NB4 (cell line): ENCODE results near the gene C16orf54.

Experiments
- CTCF ChIP-seq: IDR thresholded peaks from one replicate; pipeline ENCODE4 v1.5.1; 2012; ENCODE audit warnings: low read depth, low read length
- MYC ChIP-seq: IDR thresholded peaks from 2 replicates; pipeline ENCODE4 v1.6.1; 2011; ENCODE audit warnings: low read depth, low read length
- POLR2A ChIP-seq: IDR thresholded peaks from 2 replicates; pipeline ENCODE4 v1.6.1; 2011; ENCODE audit warnings: mild to moderate bottlenecking; ENCODE audit not compliant: insufficient read length; ENCODE audit errors: extremely low read depth

- TF ChIP-seq MYC (no peak), CTCF (no peak), POLR2A (no peak)
Observed at GRCh38 chr16:29708917-29709600, 36.7 kb downstream of the C16orf54 start.
